ENCODE measurements around the gene HRCT1. TPM values are rescaled to one million over a fixed set of nuclear protein-coding genes. Genes with fewer than 3 reads are reported as not detected.

HRCT1 gene
- total and polyA plus RNA-seq, 7 donors = 2.1 to 88.5 (median 5.4) TPM

DNA sequence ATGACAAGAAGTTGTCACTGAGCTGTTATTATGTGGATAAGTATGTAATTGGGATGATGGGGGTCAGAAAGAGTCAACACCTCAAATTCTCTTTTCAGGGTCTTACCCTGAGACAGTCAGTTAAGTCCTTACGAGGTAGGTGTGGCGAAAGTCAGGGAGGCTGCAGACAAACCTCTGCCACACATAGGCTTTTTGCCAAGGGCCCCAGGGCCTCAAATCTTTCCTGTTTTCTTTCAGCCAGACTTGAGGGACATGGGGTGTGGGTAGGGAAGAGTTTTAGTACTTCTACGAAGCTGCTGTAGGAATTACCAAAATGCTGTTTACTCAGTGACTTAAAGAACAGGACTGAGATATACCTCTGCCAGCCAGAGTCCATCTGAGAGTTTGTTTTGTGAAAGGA is 38.2 kb downstream of the HRCT1 start:
- H3K4me1 ChIP-seq = peaks cover 0 to 5% (median 4%) of the 10 kb centered on the region in 4 donors
- H3K4me3 ChIP-seq = no peak overlapping the region
- WGBS, 2 donors = 23 to 70% methylated on average over 3 of the region's 3 CpGs
- TF ChIP-seq CTCF (IDR thresholded peaks at IDR 0.05) = no peak
- TF ChIP-seq POLR2A (IDR thresholded peaks at IDR 0.05) = no peak
- TF ChIP-seq POLR2AphosphoS5 (IDR thresholded peaks at IDR 0.05) = no peak
- TF ChIP-seq EP300 (IDR thresholded peaks at IDR 0.05) = no peak
- DNase-seq = no peak
- no peaks in the 10 kb centered on the region for H3K36me3 ChIP-seq
- H3K27me3 ChIP-seq = no peaks in the 10 kb centered on the region
- intact Hi-C loops (cut with DNase I) = no loop called here
- no peak overlapping the region for H3K27ac ChIP-seq
- H3K9me3 ChIP-seq = no peaks in the 10 kb centered on the region

DNA sequence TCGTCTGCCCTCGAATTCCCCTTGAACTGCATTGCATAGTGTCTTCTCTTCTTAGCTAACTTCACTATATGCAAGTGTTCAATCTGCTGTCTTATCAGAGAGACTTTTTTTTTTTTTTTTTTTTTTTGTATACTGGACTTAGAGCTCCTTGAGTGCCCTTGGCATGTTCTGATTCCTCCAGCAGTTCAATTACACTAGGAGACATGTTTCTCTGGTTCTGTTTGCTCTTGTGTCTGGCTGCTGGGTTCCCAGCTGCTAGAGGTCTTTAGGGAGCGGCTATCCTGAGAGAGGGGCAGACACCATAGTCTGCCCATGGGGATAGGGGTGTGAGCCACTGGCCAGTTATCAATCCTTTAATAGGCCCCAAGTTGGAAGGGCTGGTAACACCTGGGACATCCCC is 38.8 kb downstream of the HRCT1 start:
- no peaks in the 10 kb centered on the region for H3K27me3 ChIP-seq
- no peaks in the 10 kb centered on the region for H3K9me3 ChIP-seq
- WGBS, 2 donors = 23 to 80% methylated on average over 3 of the region's 3 CpGs
- intact Hi-C loops (cut with DNase I) = loop anchor here (1.0 to 5.0 kb wide), 2 partner anchors 42 to 153 kb away; partner anchors contain the start of gene NPR2
- peaks cover 0 to 5% (median 4%) of the 10 kb centered on the region in 4 donors for H3K4me1 ChIP-seq
- no peak for DNase-seq
- H3K27ac ChIP-seq = peak overlapping the region in 2 of 4 donors; percentile 3 to 32
- H3K4me3 ChIP-seq = no peak overlapping the region
- no peaks in the 10 kb centered on the region for H3K36me3 ChIP-seq
- TF ChIP-seq POLR2AphosphoS5 (IDR thresholded peaks at IDR 0.05) (no peak), POLR2A (IDR thresholded peaks at IDR 0.05) (no peak)

- peak; percentile 91 for DNase-seq
- Histone ChIP-seq H3K4me3 (peak overlapping the region in 2 of 4 donors; percentile 2 to 22), H3K9me3 (no peaks in the 10 kb centered on the region), H3K27me3 (no peaks in the 10 kb centered on the region), H3K36me3 (no peaks in the 10 kb centered on the region), H3K4me1 (peaks cover 0 to 5% (median 4%) of the 10 kb centered on the region in 4 donors), H3K27ac (peak overlapping the region in 3 of 4 donors; percentile 3 to 32 (median 20))
- WGBS, 2 donors = 32 to 38% methylated on average over 10 of the region's 10 CpGs
- intact Hi-C loops (cut with DNase I) = loop anchor here (1.0 to 5.0 kb wide), 2 partner anchors 42 to 153 kb away; partner anchors contain the start of gene NPR2
- no peak for TF ChIP-seq EP300 (IDR thresholded peaks at IDR 0.05)
- no peak for TF ChIP-seq POLR2A (IDR thresholded peaks at IDR 0.05)
- TF ChIP-seq POLR2AphosphoS5 (IDR thresholded peaks at IDR 0.05) = peak in 1 of 4 donors; percentile 26
- peak; percentile 71 to 85 (median 80) for TF ChIP-seq CTCF (IDR thresholded peaks at IDR 0.05)
These were observed 39.5 kb downstream of the HRCT1 start for GRCh38 chr9:35945341-35946018.

GRCh38 chr9:35948451-35948850 is 42.4 kb downstream of the HRCT1 start:
- no peak for TF ChIP-seq POLR2AphosphoS5 (IDR thresholded peaks at IDR 0.05)
- TF ChIP-seq EP300 (IDR thresholded peaks at IDR 0.05) = no peak
- TF ChIP-seq POLR2A (IDR thresholded peaks at IDR 0.05) = no peak
- TF ChIP-seq CTCF (IDR thresholded peaks at IDR 0.05) = no peak
- intact Hi-C loops (cut with DNase I) = loop anchor here (5.0 kb wide), 1 partner anchor 156 kb away; the partner anchor contains the start of gene NPR2
- 29 to 74% methylated on average over 2 of the region's 2 CpGs for WGBS, 2 donors
- no peak for DNase-seq
- Histone ChIP-seq H3K9me3 (no peaks in the 10 kb centered on the region), H3K27me3 (peaks cover 0 to 4% (median 0%) of the 10 kb centered on the region in 3 donors), H3K4me3 (no peak overlapping the region), H3K4me1 (peaks cover 0 to 5% (median 4%) of the 10 kb centered on the region in 4 donors), H3K36me3 (no peaks in the 10 kb centered on the region), H3K27ac (no peak overlapping the region)

- H3K27ac ChIP-seq = no peak overlapping the region
- intact Hi-C loops (cut with DNase I) = loop anchor here (5.0 kb wide), 1 partner anchor 157 kb away; the partner anchor contains the start of gene NPR2
These were observed 42.9 kb downstream of the HRCT1 start for GRCh38 chr9:35948901-35949318.

More at GRCh38 chr9:35948901-35949318, 42.9 kb downstream of the HRCT1 start:
- no peak for DNase-seq
- H3K27me3 ChIP-seq = peaks cover 0 to 4% (median 0%) of the 10 kb centered on the region in 3 donors
- no peaks in the 10 kb centered on the region for H3K9me3 ChIP-seq
- H3K4me3 ChIP-seq = no peak overlapping the region
- peaks cover 0 to 5% (median 4%) of the 10 kb centered on the region in 4 donors for H3K4me1 ChIP-seq
- no peak for TF ChIP-seq EP300 (IDR thresholded peaks at IDR 0.05)
- no peak for TF ChIP-seq CTCF (IDR thresholded peaks at IDR 0.05)
- TF ChIP-seq POLR2AphosphoS5 (IDR thresholded peaks at IDR 0.05) = no peak
- no peak for TF ChIP-seq POLR2A (IDR thresholded peaks at IDR 0.05)
- H3K36me3 ChIP-seq = no peaks in the 10 kb centered on the region
- 11 to 40% methylated on average over 2 of the region's 2 CpGs for WGBS, 2 donors

Data from sigmoid colon (tissue), 7 donors.